ENCODE data around the gene C1orf116. TPM values are rescaled to one million over a fixed set of nuclear protein-coding genes. Genes with fewer than 3 reads are reported as not detected.
A peak's percentile ranks its signal among the peaks of the same experiment; 100 is the strongest.

The C1orf116 gene
- polyA plus RNA-seq, 2 of the 4 experiments (the other 2 are of a cell fraction), result 2.0 to 3.2 TPM

DNA sequence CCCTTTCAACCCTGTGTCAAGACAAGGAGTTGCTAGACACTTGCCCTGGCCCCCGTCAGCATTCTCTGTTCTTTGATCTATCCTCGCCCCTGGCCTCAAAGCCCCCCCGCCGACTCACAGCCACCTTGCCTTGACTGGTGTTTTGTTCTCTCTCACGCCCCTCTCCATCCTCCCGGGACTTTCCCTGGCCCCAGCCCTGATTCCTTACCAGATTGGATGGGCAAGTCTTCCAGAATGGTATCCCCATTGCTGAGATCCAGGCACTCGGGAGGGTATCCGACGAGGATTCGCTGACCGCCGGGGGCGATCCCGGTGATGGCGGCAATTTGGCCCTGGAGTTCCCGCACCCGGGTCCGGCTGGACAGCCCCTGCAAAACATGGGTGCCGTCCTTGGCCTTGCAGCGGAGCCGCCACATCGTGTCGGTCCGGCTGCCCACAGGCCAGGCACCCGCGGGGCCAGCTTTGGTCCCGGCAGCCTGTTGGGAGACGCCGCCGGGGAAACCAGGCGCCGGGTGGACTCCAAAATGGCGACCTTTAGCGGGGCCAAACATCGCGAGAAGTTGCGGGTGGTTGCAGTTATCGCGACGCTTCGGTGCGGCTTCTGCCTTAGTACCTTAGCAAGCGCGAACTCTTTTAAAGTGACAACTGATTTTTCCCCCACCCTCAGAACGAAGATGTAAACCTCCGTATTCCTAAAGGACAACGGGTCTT lies 18.1 kb upstream of the C1orf116 start (continued):
- no peak for TF ChIP-seq ZFP36 (IDR thresholded peaks at IDR 0.05; ENCODE audit: borderline replicate concordance, partially characterized antibody)
- TF ChIP-seq CTCF (IDR thresholded peaks at IDR 0.05), result no peak
- TF ChIP-seq RCOR1 (IDR thresholded peaks at IDR 0.05; ENCODE audit: low read depth, low read length), result no peak
- TF ChIP-seq POLR2A (IDR thresholded peaks at IDR 0.05; ENCODE audit: low read length), result peak; percentile 67
- no peak for TF ChIP-seq ATOH8 (CRISPR knock-in tag; IDR thresholded peaks at IDR 0.05; ENCODE audit: low read depth)
- TF ChIP-seq ZC3H11A (IDR thresholded peaks at IDR 0.05), result no peak
- no peak for TF ChIP-seq NR3C1 (IDR thresholded peaks at IDR 0.05)
- no peak for TF ChIP-seq MAZ (IDR thresholded peaks at IDR 0.05; ENCODE audit: borderline replicate concordance, low read depth, low read length)
- no peak for TF ChIP-seq HEYL (CRISPR knock-in tag; IDR thresholded peaks at IDR 0.05)
- TF ChIP-seq FOSL2 (IDR thresholded peaks at IDR 0.05), result no peak
- TF ChIP-seq FOSL2 (CRISPR knock-in tag; IDR thresholded peaks at IDR 0.05), result no peak
- TF ChIP-seq POLR2AphosphoS2 (conservative IDR thresholded peaks at IDR 0.05; ENCODE audit: low read length), result no peak
- no peak for TF ChIP-seq FOXS1 (CRISPR knock-in tag; IDR thresholded peaks at IDR 0.05)
- TF ChIP-seq CEBPB (IDR thresholded peaks at IDR 0.05), result no peak
- no peak for TF ChIP-seq NFE2L2 (conservative IDR thresholded peaks at IDR 0.05; ENCODE audit: low read length)
- TF ChIP-seq EHF (CRISPR knock-in tag; IDR thresholded peaks at IDR 0.05), result no peak
- no peak for TF ChIP-seq HOXB13 (CRISPR knock-in tag; IDR thresholded peaks at IDR 0.05; ENCODE audit: low read depth)
- no peak for TF ChIP-seq RAD21 (conservative IDR thresholded peaks at IDR 0.05 in 1 of 2, IDR thresholded peaks at IDR 0.05 in 1 of 2)
- no peak for TF ChIP-seq ZSCAN20 (CRISPR knock-in tag; IDR thresholded peaks at IDR 0.05)
- no peak for TF ChIP-seq HES2 (IDR thresholded peaks at IDR 0.05)
- no peak for TF ChIP-seq KDM1A (IDR thresholded peaks at IDR 0.05; ENCODE audit: low read depth)
- no peak for TF ChIP-seq NPAS2 (CRISPR knock-in tag; IDR thresholded peaks at IDR 0.05; ENCODE audit: borderline replicate concordance)
- TF ChIP-seq, protein P1, sequence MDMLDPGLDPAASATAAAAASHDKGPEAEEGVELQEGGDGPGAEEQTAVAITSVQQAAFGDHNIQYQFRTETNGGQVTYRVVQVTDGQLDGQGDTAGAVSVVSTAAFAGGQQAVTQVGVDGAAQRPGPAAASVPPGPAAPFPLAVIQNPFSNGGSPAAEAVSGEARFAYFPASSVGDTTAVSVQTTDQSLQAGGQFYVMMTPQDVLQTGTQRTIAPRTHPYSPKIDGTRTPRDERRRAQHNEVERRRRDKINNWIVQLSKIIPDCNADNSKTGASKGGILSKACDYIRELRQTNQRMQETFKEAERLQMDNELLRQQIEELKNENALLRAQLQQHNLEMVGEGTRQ (IDR thresholded peaks at IDR 0.05), result no peak
- peak; percentile 82 for TF ChIP-seq GATA3 (IDR thresholded peaks at IDR 0.05; ENCODE audit: borderline replicate concordance)
- TF ChIP-seq, protein P2, sequence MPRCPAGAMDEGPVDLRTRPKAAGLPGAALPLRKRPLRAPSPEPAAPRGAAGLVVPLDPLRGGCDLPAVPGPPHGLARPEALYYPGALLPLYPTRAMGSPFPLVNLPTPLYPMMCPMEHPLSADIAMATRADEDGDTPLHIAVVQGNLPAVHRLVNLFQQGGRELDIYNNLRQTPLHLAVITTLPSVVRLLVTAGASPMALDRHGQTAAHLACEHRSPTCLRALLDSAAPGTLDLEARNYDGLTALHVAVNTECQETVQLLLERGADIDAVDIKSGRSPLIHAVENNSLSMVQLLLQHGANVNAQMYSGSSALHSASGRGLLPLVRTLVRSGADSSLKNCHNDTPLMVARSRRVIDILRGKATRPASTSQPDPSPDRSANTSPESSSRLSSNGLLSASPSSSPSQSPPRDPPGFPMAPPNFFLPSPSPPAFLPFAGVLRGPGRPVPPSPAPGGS (IDR thresholded peaks at IDR 0.05), result 0 out of 3 replicates have a peak, but pooled peaks have one; percentile 42
- no peak for TF ChIP-seq RFX5 (IDR thresholded peaks at IDR 0.05)
- TF ChIP-seq, protein P3, sequence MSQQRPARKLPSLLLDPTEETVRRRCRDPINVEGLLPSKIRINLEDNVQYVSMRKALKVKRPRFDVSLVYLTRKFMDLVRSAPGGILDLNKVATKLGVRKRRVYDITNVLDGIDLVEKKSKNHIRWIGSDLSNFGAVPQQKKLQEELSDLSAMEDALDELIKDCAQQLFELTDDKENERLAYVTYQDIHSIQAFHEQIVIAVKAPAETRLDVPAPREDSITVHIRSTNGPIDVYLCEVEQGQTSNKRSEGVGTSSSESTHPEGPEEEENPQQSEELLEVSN (IDR thresholded peaks at IDR 0.05; ENCODE audit: borderline replicate concordance, low read depth), result no peak; the same call in 1 of the 2 replicates
- no peak for TF ChIP-seq CBX8 (IDR thresholded peaks at IDR 0.05)
- TF ChIP-seq PHF8 (IDR thresholded peaks at IDR 0.05; ENCODE audit: borderline replicate concordance, low read depth), result peak; percentile 75; the same call in 1 of the 2 replicates
- TF ChIP-seq SREBF2 (IDR thresholded peaks at IDR 0.05), result no peak
- no peak for TF ChIP-seq RNF2 (IDR thresholded peaks at IDR 0.05; ENCODE audit: borderline replicate concordance, low read depth)
- peak; percentile 52 to 79; a peak in 3 of 5 replicates for TF ChIP-seq JUN (IDR thresholded peaks at IDR 0.05)
- TF ChIP-seq EP300 (IDR thresholded peaks at IDR 0.05), result no peak
- TF ChIP-seq, protein P4, sequence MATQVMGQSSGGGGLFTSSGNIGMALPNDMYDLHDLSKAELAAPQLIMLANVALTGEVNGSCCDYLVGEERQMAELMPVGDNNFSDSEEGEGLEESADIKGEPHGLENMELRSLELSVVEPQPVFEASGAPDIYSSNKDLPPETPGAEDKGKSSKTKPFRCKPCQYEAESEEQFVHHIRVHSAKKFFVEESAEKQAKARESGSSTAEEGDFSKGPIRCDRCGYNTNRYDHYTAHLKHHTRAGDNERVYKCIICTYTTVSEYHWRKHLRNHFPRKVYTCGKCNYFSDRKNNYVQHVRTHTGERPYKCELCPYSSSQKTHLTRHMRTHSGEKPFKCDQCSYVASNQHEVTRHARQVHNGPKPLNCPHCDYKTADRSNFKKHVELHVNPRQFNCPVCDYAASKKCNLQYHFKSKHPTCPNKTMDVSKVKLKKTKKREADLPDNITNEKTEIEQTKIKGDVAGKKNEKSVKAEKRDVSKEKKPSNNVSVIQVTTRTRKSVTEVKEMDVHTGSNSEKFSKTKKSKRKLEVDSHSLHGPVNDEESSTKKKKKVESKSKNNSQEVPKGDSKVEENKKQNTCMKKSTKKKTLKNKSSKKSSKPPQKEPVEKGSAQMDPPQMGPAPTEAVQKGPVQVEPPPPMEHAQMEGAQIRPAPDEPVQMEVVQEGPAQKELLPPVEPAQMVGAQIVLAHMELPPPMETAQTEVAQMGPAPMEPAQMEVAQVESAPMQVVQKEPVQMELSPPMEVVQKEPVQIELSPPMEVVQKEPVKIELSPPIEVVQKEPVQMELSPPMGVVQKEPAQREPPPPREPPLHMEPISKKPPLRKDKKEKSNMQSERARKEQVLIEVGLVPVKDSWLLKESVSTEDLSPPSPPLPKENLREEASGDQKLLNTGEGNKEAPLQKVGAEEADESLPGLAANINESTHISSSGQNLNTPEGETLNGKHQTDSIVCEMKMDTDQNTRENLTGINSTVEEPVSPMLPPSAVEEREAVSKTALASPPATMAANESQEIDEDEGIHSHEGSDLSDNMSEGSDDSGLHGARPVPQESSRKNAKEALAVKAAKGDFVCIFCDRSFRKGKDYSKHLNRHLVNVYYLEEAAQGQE (IDR thresholded peaks at IDR 0.05), result peak; percentile 89
- TF ChIP-seq CBX2 (IDR thresholded peaks at IDR 0.05; ENCODE audit: borderline replicate concordance, low read depth), result no peak

Measured in A549 (cell line).